GM19324 (cell line): ENCODE data around the gene MEOX1.
"Not testable (repeated sequence)": the region's sequence is repeated elsewhere in the genome, so short reads cannot be mapped to it uniquely, and the experiment has no call there.

ENCODE experiments used
- ATAC-seq: cut with Tn5 transposase; IDR thresholded peaks from one replicate; pipeline ENCODE4 v1.9.1; 2021; ENCODE audit warnings: mild to moderate bottlenecking, moderate library complexity; ENCODE audit not compliant: unreplicated experiment, low FRiP score

Gene MEOX1

GRCh38 chr17:43625606-43626005, 36.1 kb downstream of the MEOX1 start:
- ATAC-seq: no peak

- ATAC-seq: no peak
Measured at GRCh38 chr17:43620581-43620980, 41.1 kb downstream of the MEOX1 start.

- ATAC-seq: no peak
Measured at GRCh38 chr17:43620147-43620546, 41.6 kb downstream of the MEOX1 start.

- no peak for ATAC-seq
Measured at GRCh38 chr17:43619705-43620104, 42.0 kb downstream of the MEOX1 start.

GRCh38 chr17:43618276-43618675, 43.4 kb downstream of the MEOX1 start:
- ATAC-seq: no peak

- ATAC-seq: no peak
Measured at GRCh38 chr17:43616852-43617251, 44.9 kb downstream of the MEOX1 start.

GRCh38 chr17:43616421-43616820, 45.3 kb downstream of the MEOX1 start:
- no peak for ATAC-seq

- ATAC-seq: no peak
Measured at GRCh38 chr17:43616029-43616351, 45.7 kb downstream of the MEOX1 start.

GRCh38 chr17:43615330-43616028, 46.2 kb downstream of the MEOX1 start:
- ATAC-seq: no peak

- ATAC-seq: no peak
Measured at GRCh38 chr17:43614561-43614960, 47.2 kb downstream of the MEOX1 start.

- ATAC-seq: no peak
Measured at GRCh38 chr17:43613917-43614316, 47.8 kb downstream of the MEOX1 start.

GRCh38 chr17:43612515-43612914, 49.2 kb downstream of the MEOX1 start:
- ATAC-seq: no peak

GRCh38 chr17:43611230-43611969, 50.3 kb downstream of the MEOX1 start:
- ATAC-seq: no peak

GRCh38 chr17:43609613-43610385, 51.9 kb downstream of the MEOX1 start:
- ATAC-seq: no peak

- ATAC-seq: no peak
Measured at GRCh38 chr17:43608313-43608712, 53.4 kb downstream of the MEOX1 start.

GRCh38 chr17:43604549-43604948, 57.2 kb downstream of the MEOX1 start:
- ATAC-seq: no peak

GRCh38 chr17:43603321-43603720, 58.4 kb downstream of the MEOX1 start:
- ATAC-seq: no peak

GRCh38 chr17:43602556-43602955, 59.2 kb downstream of the MEOX1 start:
- ATAC-seq: not testable (repeated sequence)

- ATAC-seq: no peak
Measured at GRCh38 chr17:43601280-43602039, 60.3 kb downstream of the MEOX1 start.

- ATAC-seq: no peak
Measured at GRCh38 chr17:43599835-43600234, 61.9 kb downstream of the MEOX1 start.

GRCh38 chr17:43599046-43599395, 62.7 kb downstream of the MEOX1 start:
- ATAC-seq: no peak
